GM12878 (cell line): ENCODE results near the gene TAF11. TPM values are rescaled to one million over a fixed set of nuclear protein-coding genes. Genes with fewer than 3 reads are reported as not detected.

Source experiments
- ATAC-seq: fragments of 200-7000 bp; cut with Tn5 transposase; 3 replicates; pipeline ENCODE4 v1.9.1; 2020; ENCODE audit warnings: mild to moderate bottlenecking, moderate library complexity
- BruUV-seq: library from RNA; stranded (reverse); fragments of 400-500 nt; replicated peaks from 2 replicates; lab custom pipeline; 2021; lab: Mats Ljungman, UMichigan
- CTCF ChIA-PET: fragments of 300-600 bp; sonication (Branson Sonifier 250); formaldehyde crosslinking; extraction: SDS; loops from one replicate; lab custom pipeline; 2021; ENCODE audit warnings: inconsistent platforms; lab: Yijun Ruan, JAX
- POLR2A ChIA-PET: fragments of 350-600 bp; formaldehyde crosslinking; extraction: SDS; loops from one replicate; lab custom pipeline; 2021; ENCODE audit warnings: inconsistent platforms; lab: Charles Lee
- RAD21 ChIA-PET: fragments of 300-600 bp; sonication (Branson Sonifier 250); formaldehyde crosslinking; loops from one replicate; lab custom pipeline; 2023; ENCODE audit warnings: antibody characterized with exemption; ENCODE audit not compliant: unreplicated experiment; lab: Charles Lee
- SMC1A ChIA-PET: fragments of 300-600 bp; sonication (Branson Sonifier 250); formaldehyde crosslinking; loops from one replicate; lab custom pipeline; 2023; ENCODE audit not compliant: unreplicated experiment, uncharacterized antibody; lab: Charles Lee
- DNase-seq: peaks from one replicate; pipeline ENCODE4 v3.0.0-alpha.2; 2011; ENCODE audit warnings: low read depth, low spot score
- FAIRE-seq: peaks from 3 replicates; lab custom pipeline; 2011; peaks lifted over from hg19 to GRCh38; lab: Jason Lieb, UNC
- H2AFZ ChIP-seq: 2 replicates; pipeline ENCODE4 v1.6.0; 2011; ENCODE audit warnings: low read depth, low read length, control low read depth; ENCODE audit not compliant: control insufficient read depth
- H3K27ac ChIP-seq: 2 replicates; pipeline ENCODE4 v1.5.1; 2011; ENCODE audit warnings: control low read depth; ENCODE audit not compliant: control insufficient read depth, insufficient read depth
- H3K27me3 ChIP-seq, 2 experiments: replicated peaks in 1 of 2; 2 replicates each; pipeline versions ENCODE4 v1.6.0 to v1.6.1; 2011; ENCODE audit warnings: low read length in 1 of 2; ENCODE audit not compliant: control insufficient read depth in 2 of 2, insufficient read depth in 2 of 2
- H3K36me3 ChIP-seq, 2 experiments: 2 replicates each; pipeline ENCODE4 v1.5.1; 2011; ENCODE audit warnings: low read length in 1 of 2; ENCODE audit not compliant: control insufficient read depth in 2 of 2, insufficient read depth in 2 of 2
- H3K4me1 ChIP-seq: 2 replicates; pipeline ENCODE4 v1.6.1; 2011; ENCODE audit warnings: mild to moderate bottlenecking, low read length, moderate library complexity, mixed read lengths; ENCODE audit not compliant: control insufficient read depth, insufficient read depth
- H3K4me2 ChIP-seq: 2 replicates; pipeline ENCODE4 v1.6.0; 2011; ENCODE audit warnings: control low read depth; ENCODE audit not compliant: control insufficient read depth, insufficient read depth
- H3K4me3 ChIP-seq: fragments of 200-600 bp; sonication (generic); 2 replicates; pipeline ENCODE4 v1.5.1; 2016
- H3K79me2 ChIP-seq: 2 replicates; pipeline ENCODE4 v1.6.0; 2011; ENCODE audit warnings: low read length; ENCODE audit not compliant: control insufficient read depth, insufficient read depth
- H3K9ac ChIP-seq: 2 replicates; pipeline ENCODE4 v1.8.0; 2011; ENCODE audit warnings: low read length, control low read depth, mixed read lengths; ENCODE audit not compliant: control insufficient read depth, insufficient read depth
- H3K9me3 ChIP-seq: replicated peaks from 3 replicates; pipeline ENCODE4 v1.5.1; 2011; ENCODE audit warnings: mild to moderate bottlenecking, low read length; ENCODE audit not compliant: control insufficient read depth, insufficient read depth
- H4K20me1 ChIP-seq: 2 replicates; pipeline ENCODE4 v1.6.0; 2011; ENCODE audit not compliant: control insufficient read depth, insufficient read depth
- CHD4 ChIP-seq: fragments of 200-600 bp; sonication (generic); IDR thresholded peaks from 2 replicates; pipeline ENCODE4 v1.6.1; 2016; ENCODE audit warnings: mild to moderate bottlenecking
- MYC ChIP-seq: IDR thresholded peaks from 2 replicates; pipeline ENCODE4 v1.6.1; 2011; ENCODE audit warnings: mild to moderate bottlenecking, low read length, moderate library complexity, inconsistent platforms; ENCODE audit not compliant: insufficient read depth, insufficient replicate concordance, insufficient read length, severe bottlenecking
- NFIC ChIP-seq: IDR thresholded peaks from 2 replicates; pipeline ENCODE4 v1.6.1; 2012; ENCODE audit warnings: low read depth, mild to moderate bottlenecking, inconsistent platforms, low read length, moderate library complexity
- SMC3 ChIP-seq: IDR thresholded peaks from 2 replicates; pipeline ENCODE4 v1.6.1; 2011; ENCODE audit warnings: low read length, improper control_type of control experiment, borderline replicate concordance
- STAT1 ChIP-seq: fragments of 450-650 bp; conservative IDR thresholded peaks from 2 replicates; pipeline ENCODE4 v1.6.1; 2014; ENCODE audit warnings: antibody characterized with exemption, mild to moderate bottlenecking
- TBL1XR1 ChIP-seq: IDR thresholded peaks from 2 replicates; pipeline ENCODE4 v1.6.1; 2012; ENCODE audit warnings: low read depth, low read length, improper control_type of control experiment
- TCF12 ChIP-seq: IDR thresholded peaks from 2 replicates; pipeline ENCODE4 v1.6.1; 2011; ENCODE audit warnings: low read depth, mild to moderate bottlenecking, low read length
- WGBS: methylation state at CpG from one replicate; pipeline ENCODE4 v1.1.6; 2016; ENCODE audit warnings: low lambda C conversion rate; ENCODE audit not compliant: insufficient replicate concordance, insufficient coverage; ENCODE audit errors: missing lambda C conversion rate; 5-methylcytosine and 5-hydroxymethylcytosine counted together
- in situ Hi-C: fragments of 300-500 bp; cut with MboI; formaldehyde crosslinking; loops from 9 replicates; pipeline ENCODE4 v1.14.3; 2018; ENCODE audit warnings: mixed read lengths
- intact Hi-C: fragments of 100-400 bp; cut with micrococcal nuclease; formaldehyde crosslinking; loops from one replicate; pipeline ENCODE4 v1.14.2; 2022; ENCODE audit not compliant: unreplicated experiment
- polyA plus RNA-seq, 11 experiments: library from polyadenylated mRNA; depleted of rRNA in 4 of 11; unstranded in 6 of 11; stranded (reverse) in 5 of 11; fragments of >200 nt; fragmentation: Nextera tagmentation in 4 of 11; fragmentation: Illumina TruSeq in 1 of 11; extraction: Ambion mirVana in 4 of 11; extraction: Trizol in 1 of 11; gene quantifications; 1 replicate in 1 of 11; 2 replicates in 10 of 11; pipeline versions ENCODE4 v1.2.1 to v1.2.3, GENCODE V29; 2011 to 2016; ENCODE audit warnings: inconsistent platforms in 2 of 11, missing spikeins in 2 of 11, low read depth in 1 of 11
- total RNA-seq, 4 experiments: library from RNA; depleted of rRNA in 3 of 4; stranded (reverse); fragments of >200 nt in 3 of 4; fragmentation: Illumina TruSeq in 1 of 4; extraction: Trizol in 1 of 4; gene quantifications; 2 replicates each; pipeline versions ENCODE4 v1.2.1 to v1.2.3, GENCODE V29; 2013 to 2021
- TF ChIP-seq, protein P1 (sequence below): fragments of 450-650 bp; IDR thresholded peaks from 2 replicates; pipeline ENCODE4 v1.6.1; 2016; ENCODE audit warnings: mild to moderate bottlenecking
- TF ChIP-seq, protein P2 (sequence below): fragments of 450-650 bp; IDR thresholded peaks from 2 replicates; pipeline ENCODE4 v1.6.1; 2017; ENCODE audit warnings: mild to moderate bottlenecking, low read depth, inconsistent platforms; ENCODE audit not compliant: poor library complexity, severe bottlenecking
- TF ChIP-seq, protein P3 (sequence below): IDR thresholded peaks from 2 replicates; pipeline ENCODE4 v1.6.1; 2012; ENCODE audit warnings: low read depth, low read length, improper control_type of control experiment
- TF ChIP-seq, protein P4 (sequence below), 3 experiments: IDR thresholded peaks in 2 of 3; conservative IDR thresholded peaks in 1 of 3; 2 replicates each; pipeline ENCODE4 v1.5.1; 2011; ENCODE audit warnings: low read depth in 3 of 3, low read length in 3 of 3, mild to moderate bottlenecking in 3 of 3, control low read depth in 2 of 3, moderate library complexity in 2 of 3, inconsistent platforms in 1 of 3, mixed read lengths in 1 of 3; ENCODE audit not compliant: control insufficient read depth in 2 of 3, insufficient read depth in 1 of 3; ENCODE audit errors: extremely low read depth in 1 of 3
- TF ChIP-seq, protein P5 (sequence below): fragments of 450-650 bp; IDR thresholded peaks from 2 replicates; pipeline ENCODE4 v1.6.1; 2017; ENCODE audit warnings: low read depth, mild to moderate bottlenecking, moderate library complexity
- TF ChIP-seq, protein P6 (sequence below): fragments of 450-650 bp; IDR thresholded peaks from 2 replicates; pipeline ENCODE4 v1.6.1; 2018; ENCODE audit warnings: borderline replicate concordance, mild to moderate bottlenecking; ENCODE audit not compliant: partially characterized antibody

TAF11 gene
- total and polyA plus RNA-seq, 10 of the 15 experiments (the other 5 are each of a cell fraction or from before 2014, with no cell fraction given): 24.6 to 59.2 (median 32.0) TPM

DNA sequence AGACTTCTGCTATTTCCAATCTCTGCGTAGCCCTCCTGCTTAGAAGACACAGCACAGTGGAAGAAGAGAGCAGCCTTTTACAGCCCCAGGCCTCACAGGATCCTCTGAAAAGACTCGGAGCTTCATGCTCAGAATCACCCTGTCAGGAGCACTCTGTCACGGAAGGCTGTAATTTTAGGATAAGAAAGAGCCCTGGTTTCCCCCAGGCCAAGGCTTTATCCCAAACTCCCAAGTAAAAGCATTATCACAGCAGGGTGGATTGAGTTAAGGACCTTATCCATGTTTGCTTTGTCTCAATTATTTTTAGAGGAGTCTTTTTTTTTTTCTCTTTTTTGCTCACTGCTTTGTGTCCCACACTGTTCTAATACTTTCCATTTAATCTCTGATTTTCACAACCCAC lies 40.4 kb upstream of the TAF11 start:
- DNase-seq (no peak), FAIRE-seq (no peak), ATAC-seq (no peak)
- 73% methylated on average over 3 of the region's 3 CpGs for WGBS
- H3K4me1 ChIP-seq: no peaks in the 10 kb centered on the region
- no peak overlapping the region for H3K4me3 ChIP-seq
- no peaks in the 10 kb centered on the region for H3K79me2 ChIP-seq
- POLR2A ChIA-PET: no interaction called here
- H3K9me3 ChIP-seq: no peaks in the 10 kb centered on the region
- H3K9ac ChIP-seq: no peak overlapping the region
- in situ Hi-C loops: no loop called here
- RAD21 ChIA-PET: interaction anchor here (1.0 kb wide), 1 partner anchor 468 kb away, joined by 3 read pairs; no protein-coding TSS in a partner anchor
- no peak overlapping the region for H3K4me2 ChIP-seq
- no peaks in the 10 kb centered on the region for H3K27me3 ChIP-seq
- BruUV-seq: no TSS peak
- SMC1A ChIA-PET: interaction anchor here (0.9 to 1.3 kb wide), 2 partner anchors 13 to 200 kb away, joined by 3 to 4 read pairs; no protein-coding TSS in a partner anchor
- no peaks in the 10 kb centered on the region for H3K36me3 ChIP-seq
- H2AFZ ChIP-seq: no peak overlapping the region
- TF ChIP-seq MYC: no peak
- no peak for TF ChIP-seq NFIC
- TF ChIP-seq STAT1: no peak
- no peak for TF ChIP-seq SMC3
- TF ChIP-seq TBL1XR1: no peak
- TF ChIP-seq, protein P1, sequence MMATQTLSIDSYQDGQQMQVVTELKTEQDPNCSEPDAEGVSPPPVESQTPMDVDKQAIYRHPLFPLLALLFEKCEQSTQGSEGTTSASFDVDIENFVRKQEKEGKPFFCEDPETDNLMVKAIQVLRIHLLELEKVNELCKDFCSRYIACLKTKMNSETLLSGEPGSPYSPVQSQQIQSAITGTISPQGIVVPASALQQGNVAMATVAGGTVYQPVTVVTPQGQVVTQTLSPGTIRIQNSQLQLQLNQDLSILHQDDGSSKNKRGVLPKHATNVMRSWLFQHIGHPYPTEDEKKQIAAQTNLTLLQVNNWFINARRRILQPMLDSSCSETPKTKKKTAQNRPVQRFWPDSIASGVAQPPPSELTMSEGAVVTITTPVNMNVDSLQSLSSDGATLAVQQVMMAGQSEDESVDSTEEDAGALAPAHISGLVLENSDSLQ: no peak
- TF ChIP-seq, protein P2, sequence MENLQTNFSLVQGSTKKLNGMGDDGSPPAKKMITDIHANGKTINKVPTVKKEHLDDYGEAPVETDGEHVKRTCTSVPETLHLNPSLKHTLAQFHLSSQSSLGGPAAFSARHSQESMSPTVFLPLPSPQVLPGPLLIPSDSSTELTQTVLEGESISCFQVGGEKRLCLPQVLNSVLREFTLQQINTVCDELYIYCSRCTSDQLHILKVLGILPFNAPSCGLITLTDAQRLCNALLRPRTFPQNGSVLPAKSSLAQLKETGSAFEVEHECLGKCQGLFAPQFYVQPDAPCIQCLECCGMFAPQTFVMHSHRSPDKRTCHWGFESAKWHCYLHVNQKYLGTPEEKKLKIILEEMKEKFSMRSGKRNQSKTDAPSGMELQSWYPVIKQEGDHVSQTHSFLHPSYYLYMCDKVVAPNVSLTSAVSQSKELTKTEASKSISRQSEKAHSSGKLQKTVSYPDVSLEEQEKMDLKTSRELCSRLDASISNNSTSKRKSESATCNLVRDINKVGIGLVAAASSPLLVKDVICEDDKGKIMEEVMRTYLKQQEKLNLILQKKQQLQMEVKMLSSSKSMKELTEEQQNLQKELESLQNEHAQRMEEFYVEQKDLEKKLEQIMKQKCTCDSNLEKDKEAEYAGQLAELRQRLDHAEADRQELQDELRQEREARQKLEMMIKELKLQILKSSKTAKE: no peak
- TF ChIP-seq, protein P3, sequence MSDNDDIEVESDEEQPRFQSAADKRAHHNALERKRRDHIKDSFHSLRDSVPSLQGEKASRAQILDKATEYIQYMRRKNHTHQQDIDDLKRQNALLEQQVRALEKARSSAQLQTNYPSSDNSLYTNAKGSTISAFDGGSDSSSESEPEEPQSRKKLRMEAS: no peak
- no peak for TF ChIP-seq CHD4
- TF ChIP-seq, protein P4, sequence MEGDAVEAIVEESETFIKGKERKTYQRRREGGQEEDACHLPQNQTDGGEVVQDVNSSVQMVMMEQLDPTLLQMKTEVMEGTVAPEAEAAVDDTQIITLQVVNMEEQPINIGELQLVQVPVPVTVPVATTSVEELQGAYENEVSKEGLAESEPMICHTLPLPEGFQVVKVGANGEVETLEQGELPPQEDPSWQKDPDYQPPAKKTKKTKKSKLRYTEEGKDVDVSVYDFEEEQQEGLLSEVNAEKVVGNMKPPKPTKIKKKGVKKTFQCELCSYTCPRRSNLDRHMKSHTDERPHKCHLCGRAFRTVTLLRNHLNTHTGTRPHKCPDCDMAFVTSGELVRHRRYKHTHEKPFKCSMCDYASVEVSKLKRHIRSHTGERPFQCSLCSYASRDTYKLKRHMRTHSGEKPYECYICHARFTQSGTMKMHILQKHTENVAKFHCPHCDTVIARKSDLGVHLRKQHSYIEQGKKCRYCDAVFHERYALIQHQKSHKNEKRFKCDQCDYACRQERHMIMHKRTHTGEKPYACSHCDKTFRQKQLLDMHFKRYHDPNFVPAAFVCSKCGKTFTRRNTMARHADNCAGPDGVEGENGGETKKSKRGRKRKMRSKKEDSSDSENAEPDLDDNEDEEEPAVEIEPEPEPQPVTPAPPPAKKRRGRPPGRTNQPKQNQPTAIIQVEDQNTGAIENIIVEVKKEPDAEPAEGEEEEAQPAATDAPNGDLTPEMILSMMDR (IDR thresholded peaks at IDR 0.05 in 2 of 3, conservative IDR thresholded peaks at IDR 0.05 in 1 of 3; ENCODE audit: control insufficient read depth in 2 of 3, extremely low read depth in 1 of 3, insufficient read depth in 1 of 3, low read depth in 3 of 3, low read length in 3 of 3): no peak
- TF ChIP-seq, protein P5, sequence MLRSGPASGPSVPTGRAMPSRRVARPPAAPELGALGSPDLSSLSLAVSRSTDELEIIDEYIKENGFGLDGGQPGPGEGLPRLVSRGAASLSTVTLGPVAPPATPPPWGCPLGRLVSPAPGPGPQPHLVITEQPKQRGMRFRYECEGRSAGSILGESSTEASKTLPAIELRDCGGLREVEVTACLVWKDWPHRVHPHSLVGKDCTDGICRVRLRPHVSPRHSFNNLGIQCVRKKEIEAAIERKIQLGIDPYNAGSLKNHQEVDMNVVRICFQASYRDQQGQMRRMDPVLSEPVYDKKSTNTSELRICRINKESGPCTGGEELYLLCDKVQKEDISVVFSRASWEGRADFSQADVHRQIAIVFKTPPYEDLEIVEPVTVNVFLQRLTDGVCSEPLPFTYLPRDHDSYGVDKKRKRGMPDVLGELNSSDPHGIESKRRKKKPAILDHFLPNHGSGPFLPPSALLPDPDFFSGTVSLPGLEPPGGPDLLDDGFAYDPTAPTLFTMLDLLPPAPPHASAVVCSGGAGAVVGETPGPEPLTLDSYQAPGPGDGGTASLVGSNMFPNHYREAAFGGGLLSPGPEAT: no peak
- TF ChIP-seq, protein P6, sequence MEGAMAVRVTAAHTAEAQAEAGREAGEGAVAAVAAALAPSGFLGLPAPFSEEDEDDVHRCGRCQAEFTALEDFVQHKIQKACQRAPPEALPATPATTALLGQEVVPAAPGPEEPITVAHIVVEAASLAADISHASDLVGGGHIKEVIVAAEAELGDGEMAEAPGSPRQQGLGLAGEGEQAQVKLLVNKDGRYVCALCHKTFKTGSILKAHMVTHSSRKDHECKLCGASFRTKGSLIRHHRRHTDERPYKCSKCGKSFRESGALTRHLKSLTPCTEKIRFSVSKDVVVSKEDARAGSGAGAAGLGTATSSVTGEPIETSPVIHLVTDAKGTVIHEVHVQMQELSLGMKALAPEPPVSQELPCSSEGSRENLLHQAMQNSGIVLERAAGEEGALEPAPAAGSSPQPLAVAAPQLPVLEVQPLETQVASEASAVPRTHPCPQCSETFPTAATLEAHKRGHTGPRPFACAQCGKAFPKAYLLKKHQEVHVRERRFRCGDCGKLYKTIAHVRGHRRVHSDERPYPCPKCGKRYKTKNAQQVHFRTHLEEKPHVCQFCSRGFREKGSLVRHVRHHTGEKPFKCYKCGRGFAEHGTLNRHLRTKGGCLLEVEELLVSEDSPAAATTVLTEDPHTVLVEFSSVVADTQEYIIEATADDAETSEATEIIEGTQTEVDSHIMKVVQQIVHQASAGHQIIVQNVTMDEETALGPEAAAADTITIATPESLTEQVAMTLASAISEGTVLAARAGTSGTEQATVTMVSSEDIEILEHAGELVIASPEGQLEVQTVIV: no peak
- no peak for TF ChIP-seq TCF12
- intact Hi-C loops: no loop called here
- CTCF ChIA-PET: interaction anchor here (1.2 kb wide), 1 partner anchor 10 kb away, joined by 3 read pairs; no protein-coding TSS in a partner anchor
- no peak overlapping the region for H3K27ac ChIP-seq
- no peaks in the 10 kb centered on the region for H4K20me1 ChIP-seq
